CD4-positive, alpha-beta T cell treated with Interleukin-4 for 4 hours (primary cell): ENCODE measurements around the gene CEP131.

Experiments
- DNase-seq: peaks from one replicate; pipeline ENCODE4 v3.0.0-alpha.2; 2020

The CEP131 gene

GRCh38 chr17:81222906-81223761 lies at the start of gene CEP131:
Gene CEP131 (minus strand): TSS chr17:81222965. CDS start chr17:81220056, 2,909 bp downstream.
- peak; percentile 98 for DNase-seq

- no peak for DNase-seq
Measured at GRCh38 chr17:81271226-81271625, 48.5 kb upstream of the CEP131 start.

DNA sequence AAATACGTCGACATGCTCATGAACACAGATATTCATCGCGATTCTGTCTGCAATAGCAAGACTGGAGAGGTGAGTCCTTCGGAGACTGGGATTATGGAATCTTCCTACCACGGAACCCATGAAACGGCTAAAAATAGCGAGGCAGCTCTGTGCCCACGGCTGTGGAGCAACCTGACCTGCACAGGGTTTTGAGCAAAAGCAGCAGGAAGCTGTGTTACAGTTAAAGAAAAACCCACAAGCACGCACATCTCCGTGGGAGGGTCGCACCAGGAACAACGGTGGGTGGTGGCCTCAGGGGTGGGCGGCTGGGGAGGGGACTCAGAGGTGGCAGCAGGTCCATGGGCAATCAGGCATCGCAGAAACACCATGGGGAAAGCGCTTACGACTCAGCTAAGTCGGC lies 47.5 kb upstream of the CEP131 start:
- DNase-seq = no peak

GRCh38 chr17:81267390-81268067 lies 44.8 kb upstream of the CEP131 start:
- no peak for DNase-seq

GRCh38 chr17:81265576-81265975 lies 42.8 kb upstream of the CEP131 start:
- no peak for DNase-seq

- no peak for DNase-seq
Measured at GRCh38 chr17:81264640-81265039, 41.9 kb upstream of the CEP131 start.

- DNase-seq = no peak
Measured at GRCh38 chr17:81263371-81264181, 40.8 kb upstream of the CEP131 start.

GRCh38 chr17:81261582-81262336 lies 39.0 kb upstream of the CEP131 start:
- DNase-seq = no peak

GRCh38 chr17:81261096-81261495 lies 38.3 kb upstream of the CEP131 start:
- no peak for DNase-seq

- no peak for DNase-seq
Measured at GRCh38 chr17:81260641-81261040, 37.9 kb upstream of the CEP131 start.

DNA sequence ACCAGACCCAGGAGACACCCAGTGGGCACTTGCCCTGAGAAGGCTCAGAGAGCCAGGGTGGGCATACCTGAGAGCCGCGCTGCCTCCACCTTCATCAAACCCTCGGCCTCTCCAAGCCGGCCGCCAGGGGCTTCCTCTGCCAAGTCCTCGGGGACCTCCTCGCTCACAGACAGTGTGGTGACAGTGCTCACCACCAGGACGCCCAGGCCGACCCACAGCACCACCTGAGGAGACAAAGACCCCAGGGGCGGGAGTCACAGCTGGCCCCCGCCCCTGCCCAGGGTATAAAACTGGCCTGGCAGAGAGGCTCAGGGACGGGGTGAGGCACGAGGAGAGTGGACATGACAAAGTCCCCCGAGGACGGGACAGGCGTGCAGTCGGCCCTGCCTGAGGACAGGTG lies 37.4 kb upstream of the CEP131 start:
- DNase-seq = no peak

DNA sequence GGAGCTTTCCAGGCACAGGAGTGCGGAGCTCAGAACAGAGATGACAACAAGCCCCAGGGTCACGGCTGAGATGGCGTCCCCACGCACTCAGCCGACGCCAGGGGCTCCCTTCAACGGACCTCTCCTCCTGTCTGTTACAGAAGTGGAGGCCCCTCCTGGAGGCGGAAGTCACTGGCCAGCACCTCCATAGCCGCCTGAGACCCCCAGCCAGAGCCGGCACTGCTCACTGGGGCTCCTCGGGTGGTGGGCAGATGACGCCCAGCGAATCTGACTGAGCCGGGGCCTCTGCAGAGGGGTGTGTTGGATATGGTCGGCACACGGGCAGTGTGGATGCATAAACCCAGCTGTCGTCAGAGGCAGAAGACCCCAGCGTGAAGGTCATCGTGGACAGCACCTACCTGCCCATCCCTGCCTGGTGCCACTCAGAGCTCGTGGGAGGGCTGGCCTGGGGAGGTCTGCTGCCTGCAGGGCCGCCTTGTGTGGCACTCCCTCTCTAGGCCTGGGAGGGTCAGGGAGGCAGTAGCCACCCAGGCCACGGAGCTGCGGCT lies 36.4 kb upstream of the CEP131 start:
- DNase-seq = no peak

DNA sequence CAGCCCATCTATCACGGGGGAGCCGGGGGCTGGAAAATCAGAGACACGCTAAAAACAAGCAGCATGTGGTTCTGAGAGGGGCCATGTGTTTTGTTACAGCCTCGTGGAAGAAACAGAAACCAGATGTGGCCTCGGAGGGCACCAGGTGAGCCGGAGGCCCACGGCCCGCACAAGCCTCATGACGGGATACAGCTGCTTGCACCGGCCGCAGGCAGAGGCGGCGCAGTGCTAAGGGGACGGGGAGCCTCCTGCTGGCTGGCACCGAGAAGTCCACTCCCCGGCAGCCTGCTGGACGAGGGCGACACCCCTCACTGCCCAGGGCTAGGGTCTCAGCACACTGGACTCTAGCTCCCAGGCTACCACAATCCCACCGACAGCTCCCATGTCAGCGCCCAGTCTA lies 35.5 kb upstream of the CEP131 start:
- DNase-seq = no peak

DNA sequence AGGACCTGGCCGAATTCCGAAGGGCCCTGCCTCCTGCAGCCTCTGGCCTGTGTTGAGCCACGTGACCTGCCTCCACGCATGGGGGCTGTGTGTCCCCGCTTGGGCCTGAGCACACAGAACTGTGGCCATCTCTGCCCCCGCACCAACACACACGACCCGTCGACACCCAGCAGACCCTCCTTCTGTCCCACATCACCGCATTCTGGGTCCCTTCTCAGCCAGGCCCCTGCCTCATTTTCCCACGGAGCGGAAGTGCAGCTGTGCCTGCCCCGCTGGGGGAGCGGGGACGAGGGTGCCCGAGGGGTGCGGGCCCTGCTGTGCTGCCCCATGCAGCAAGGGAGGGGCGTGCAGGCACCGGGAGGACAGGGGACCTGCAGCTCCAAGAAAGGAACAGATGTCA lies 34.8 kb upstream of the CEP131 start:
- DNase-seq = no peak

DNA sequence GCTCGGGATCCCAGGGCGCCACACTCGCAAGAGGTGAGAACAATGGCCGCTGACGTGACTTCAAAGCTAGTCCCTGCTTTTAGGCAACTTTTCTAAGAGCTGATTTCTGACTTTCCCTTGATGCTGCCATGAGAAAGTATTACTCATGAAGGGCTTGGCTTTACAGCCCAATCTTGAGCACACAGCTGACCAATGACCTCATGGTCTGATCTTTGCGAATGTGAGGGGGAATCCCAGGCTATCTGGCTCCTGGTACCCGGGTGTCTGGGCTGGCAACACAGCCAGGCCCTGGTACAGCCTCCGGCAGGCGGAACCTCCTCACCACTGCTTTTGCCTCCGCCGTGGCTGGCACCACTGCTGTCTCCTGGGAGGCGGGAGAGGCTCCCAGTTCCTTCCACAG lies 33.9 kb upstream of the CEP131 start:
- no peak for DNase-seq

GRCh38 chr17:81254955-81255717 lies 32.4 kb upstream of the CEP131 start:
- DNase-seq = no peak

GRCh38 chr17:81253358-81254131 lies 30.8 kb upstream of the CEP131 start:
- DNase-seq = peak; percentile 51

DNA sequence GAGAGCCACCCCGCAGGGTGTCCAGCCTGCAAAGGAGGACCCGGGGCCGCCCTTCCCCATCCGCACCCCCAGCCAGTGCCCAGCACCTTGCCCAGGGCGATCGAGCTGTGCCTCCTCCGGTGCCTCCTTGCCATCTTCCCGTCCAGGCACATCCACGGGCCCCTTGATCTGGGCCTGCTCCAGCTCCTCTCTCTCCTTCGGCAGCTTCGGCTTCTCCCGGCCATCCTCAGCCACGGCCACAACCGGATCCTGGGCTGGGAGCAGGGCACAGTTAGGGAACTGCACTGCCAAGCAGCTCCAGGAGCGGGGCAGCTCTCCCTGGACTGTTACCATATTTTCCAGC lies 30.2 kb upstream of the CEP131 start:
- no peak for DNase-seq

DNA sequence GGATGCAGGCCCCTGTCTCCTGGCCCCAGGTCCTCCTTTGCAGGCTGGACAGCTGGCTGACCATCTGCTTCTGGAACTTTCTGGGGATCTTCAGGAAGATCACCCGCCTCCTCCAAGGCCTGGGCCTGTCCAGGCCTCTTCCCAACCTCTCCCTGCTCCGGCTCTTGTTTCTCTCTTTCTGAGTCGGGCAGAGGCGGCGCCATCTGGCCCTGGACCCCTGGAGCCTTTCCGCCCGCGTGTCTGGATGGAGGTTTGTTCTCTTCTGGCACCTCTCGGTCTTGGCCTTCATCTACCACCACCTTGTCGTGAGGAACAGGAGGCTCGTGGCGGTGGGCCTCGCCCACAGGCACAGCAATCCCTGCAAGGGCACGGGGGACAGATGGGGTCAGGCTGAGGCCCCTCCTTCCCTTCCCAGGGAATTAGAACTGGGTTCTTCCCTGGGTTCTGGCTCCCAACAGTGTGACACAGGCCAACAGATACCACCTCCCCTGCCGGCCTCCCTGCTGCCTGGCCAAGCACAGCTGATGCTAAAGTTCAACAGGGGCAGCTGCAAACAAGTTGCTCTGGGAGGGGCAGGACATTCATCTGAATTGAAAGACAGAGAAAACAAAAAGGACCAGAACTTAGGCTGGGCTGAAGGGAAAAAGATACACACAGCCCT lies 29.7 kb upstream of the CEP131 start:
- no peak for DNase-seq

GRCh38 chr17:81251709-81252301 lies 29.0 kb upstream of the CEP131 start:
- DNase-seq = no peak
